Right ventricle myocardium inferior (tissue), 1 donor: Measurements from ENCODE around the gene NR2C1. TPM values are rescaled to one million over a fixed set of nuclear protein-coding genes. Genes with fewer than 3 reads are reported as not detected.
"Not testable (repeated sequence)": the region's sequence is repeated elsewhere in the genome, so short reads cannot be mapped to it uniquely, and the experiment has no call there.

Source experiments
- ATAC-seq: fragments of 200-7000 bp; cut with Tn5 transposase; one replicate; pipeline ENCODE4 v1.9.1; 2020; ENCODE audit warnings: mild to moderate bottlenecking, moderate library complexity
- DNase-seq: peaks from one replicate; pipeline ENCODE4 v3.0.0; 2021; ENCODE audit errors: missing footprints
- intact Hi-C: fragments of 100-400 bp; cut with DNase I; formaldehyde crosslinking; loops from one replicate; pipeline ENCODE4 v1.11.0; 2022
- total RNA-seq: library from RNA; stranded (reverse); fragmentation: NEBNext Ultra II Directional; extraction: Animal tissue kit (Norgen Biotek cat#: 25700); gene quantifications from one replicate; pipeline ENCODE4 v1.2.1, GENCODE V29; 2021
- donor health status: DM: no; HTN: yes; CAD: no; lungs with severe emphysema.

The NR2C1 gene
- total RNA-seq, 1 donor from 2014 or later = 35.0 TPM

- DNase-seq (no peak), ATAC-seq (no peak)
- intact Hi-C loops = no loop called here
These were observed 50.9 kb downstream of the NR2C1 start for GRCh38 chr12:95022477-95022876.

DNA sequence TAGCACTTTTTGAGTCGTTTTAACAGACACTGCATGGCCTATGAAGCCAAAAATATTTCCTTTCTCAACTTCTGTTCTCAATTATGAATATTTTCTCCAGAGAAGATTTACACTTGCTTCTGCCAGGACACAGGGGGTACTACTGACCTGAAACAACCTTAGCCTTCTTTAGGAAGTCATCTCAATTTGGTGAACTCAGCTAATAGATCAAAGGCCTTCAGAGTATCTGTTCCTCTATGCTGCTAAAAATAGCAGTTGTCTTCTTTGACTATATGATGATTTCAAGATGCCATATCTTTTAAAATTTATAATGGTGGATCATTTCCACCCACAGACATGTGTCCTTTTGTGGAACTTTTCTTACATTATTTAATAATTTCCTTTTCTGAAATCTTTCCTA is 55.9 kb downstream of the NR2C1 start:
- no peak for ATAC-seq
- no peak for DNase-seq
- intact Hi-C loops = no loop called here

DNA sequence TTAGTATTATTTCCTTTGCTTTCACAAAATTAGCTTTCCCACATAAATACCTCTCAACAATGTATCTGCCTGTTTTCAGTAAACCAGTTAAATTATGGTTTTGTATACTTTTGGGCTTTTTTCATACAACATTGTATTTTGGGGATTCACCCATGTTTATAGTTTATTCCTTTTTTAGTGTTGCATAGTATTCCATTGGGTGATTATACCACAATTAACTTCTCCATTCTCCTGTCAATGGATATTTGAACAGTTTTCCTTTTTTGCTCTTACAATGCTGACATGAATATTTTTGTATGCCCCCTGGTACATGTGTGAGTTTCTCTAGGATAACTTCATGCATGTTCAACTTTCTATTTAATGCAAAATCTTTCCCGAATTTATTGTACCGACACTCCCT is 57.3 kb downstream of the NR2C1 start:
- DNase-seq (no peak), ATAC-seq (no peak)
- intact Hi-C loops = no loop called here

GRCh38 chr12:95014554-95014953 is 58.9 kb downstream of the NR2C1 start:
- ATAC-seq (no peak), DNase-seq (no peak)
- intact Hi-C loops = no loop called here

- intact Hi-C loops = no loop called here
- DNase-seq = no peak
- no peak for ATAC-seq
These were observed 67.2 kb downstream of the NR2C1 start for GRCh38 chr12:95006206-95006605.

DNA sequence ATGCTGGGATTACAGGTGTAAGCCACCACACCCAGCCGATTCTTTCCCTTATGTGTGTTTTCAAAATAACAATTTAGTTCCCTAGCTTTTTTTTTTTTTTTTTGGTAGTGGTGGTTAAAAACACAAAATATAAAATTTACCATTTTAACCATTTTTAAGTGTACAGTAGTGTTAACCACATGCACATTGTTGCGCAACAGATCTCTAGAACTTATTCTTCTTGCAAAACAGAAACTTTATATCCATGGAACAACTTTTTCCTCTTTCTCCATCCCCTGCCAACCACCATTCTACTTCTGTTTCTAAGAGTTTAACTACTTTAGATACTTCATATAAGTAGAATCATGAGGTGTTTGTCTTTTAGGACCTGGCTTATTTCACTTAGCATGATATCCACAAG is 68.8 kb downstream of the NR2C1 start:
- no peak for DNase-seq

DNA sequence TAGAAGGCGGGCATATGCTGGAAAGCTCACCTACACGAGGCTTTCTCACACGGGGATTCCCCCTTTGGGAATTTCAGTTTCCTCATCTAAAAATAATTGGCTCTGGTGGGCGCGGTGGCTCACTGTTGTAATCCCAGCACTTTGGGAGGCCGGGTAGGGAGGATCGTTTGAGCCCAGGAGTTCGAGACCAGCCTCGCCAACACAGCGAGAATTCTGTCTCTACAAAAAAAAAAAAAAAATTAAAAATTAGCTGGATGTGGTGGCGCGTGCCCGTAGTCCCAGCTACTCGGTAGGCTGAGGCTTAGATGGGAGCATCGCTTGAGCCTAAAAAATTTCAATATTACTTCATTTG is 69.5 kb downstream of the NR2C1 start:
- no peak for DNase-seq
- intact Hi-C loops = no loop called here
- ATAC-seq = peak; percentile 14

More for the DNA sequence above, 68.8 kb downstream of the NR2C1 start:
- intact Hi-C loops = no loop called here
- no peak for ATAC-seq

GRCh38 chr12:95003213-95003920 is 70.1 kb downstream of the NR2C1 start, which contains the start of gene NDUFA12:
Gene NDUFA12, minus strand, starts transcription at chr12:95003697. Its CDS starts 17 bp downstream, at chr12:95003680.
- ATAC-seq = peak; percentile 99
- DNase-seq = peak; percentile 98
- intact Hi-C loops = no loop called here

DNA sequence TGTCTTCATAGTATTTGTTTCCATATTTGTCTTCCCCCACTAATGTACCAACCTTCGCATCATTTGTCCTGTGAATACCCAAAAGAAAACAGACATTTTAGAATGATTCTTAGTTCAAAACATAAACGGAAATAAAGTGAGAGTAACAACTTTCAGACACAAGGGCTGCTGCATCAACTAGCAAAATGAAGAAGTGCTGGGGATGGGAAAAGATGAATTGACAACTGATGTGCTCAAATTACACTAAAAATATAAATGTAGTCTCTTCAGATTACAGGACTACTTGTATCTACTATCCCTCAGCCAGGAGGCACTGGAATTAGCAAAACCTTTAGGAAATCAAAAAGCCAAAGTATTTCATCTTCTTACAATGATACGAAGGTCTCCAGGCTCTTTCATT is 70.7 kb downstream of the NR2C1 start:
- intact Hi-C loops = no loop called here
- no peak for DNase-seq
- ATAC-seq = no peak

- DNase-seq = no peak
- intact Hi-C loops = no loop called here
- ATAC-seq = no peak
These were observed 75.1 kb downstream of the NR2C1 start for GRCh38 chr12:94998326-94998725.

DNA sequence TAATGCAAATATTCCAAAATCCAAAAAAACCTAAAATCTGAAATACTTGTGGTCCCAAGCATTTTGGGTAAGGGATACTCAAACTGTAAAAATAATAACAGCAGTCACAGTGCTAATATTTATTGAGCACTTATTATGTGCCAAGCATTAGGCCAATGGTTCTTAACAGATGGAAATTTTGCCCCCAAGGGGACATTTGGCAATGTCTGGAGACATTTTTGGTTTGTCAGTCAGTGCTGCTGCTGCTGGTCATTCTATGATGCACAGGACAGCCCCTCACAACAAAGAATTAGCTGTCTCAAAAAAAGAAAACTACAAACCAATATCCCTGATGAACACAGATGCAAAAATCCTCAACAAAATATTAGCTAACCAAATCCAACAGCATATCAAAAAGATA is 75.7 kb downstream of the NR2C1 start:
- intact Hi-C loops = no loop called here
- no peak for DNase-seq
- ATAC-seq = no peak

DNA sequence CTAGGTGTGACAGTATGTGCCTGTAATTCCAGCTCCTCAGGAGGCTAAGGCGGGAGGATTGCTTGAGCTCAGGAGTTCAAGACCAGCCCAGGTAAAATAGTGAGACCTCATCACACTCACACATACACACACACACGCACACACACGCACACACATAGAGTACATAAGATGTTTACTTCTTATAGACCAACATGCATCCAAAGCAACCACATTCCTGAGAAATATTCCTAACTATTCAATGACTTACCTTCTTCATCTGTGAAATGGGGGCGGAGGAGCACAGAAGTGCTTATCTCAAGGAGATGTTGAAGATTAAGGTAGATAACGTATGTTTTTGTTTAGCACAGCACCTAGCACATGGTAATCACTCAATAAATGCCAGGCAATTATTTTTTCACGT is 76.4 kb downstream of the NR2C1 start:
- DNase-seq = no peak
- ATAC-seq = no peak
- intact Hi-C loops = no loop called here

GRCh38 chr12:94994312-94994711 is 79.1 kb downstream of the NR2C1 start:
- intact Hi-C loops = no loop called here
- DNase-seq (no peak), ATAC-seq (no peak)

DNA sequence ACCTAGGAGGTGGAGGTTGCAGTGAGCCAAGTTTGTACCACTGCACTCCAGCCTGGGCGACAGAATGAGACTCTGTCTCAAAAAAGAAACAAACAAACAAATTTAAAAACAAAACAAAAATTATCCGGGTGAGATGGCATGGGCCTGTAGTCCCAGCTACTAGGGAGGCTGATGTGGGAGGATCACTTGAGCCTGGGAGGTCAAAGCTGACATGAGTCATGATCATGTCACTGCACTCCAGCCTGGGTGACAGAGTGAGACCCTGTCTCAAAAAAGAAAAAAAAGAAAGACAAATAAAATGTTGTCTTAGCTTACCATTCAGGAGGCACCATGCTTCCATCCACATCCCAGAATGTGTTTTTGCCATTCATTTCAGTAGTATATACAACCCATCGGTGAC is 79.6 kb downstream of the NR2C1 start:
- DNase-seq, ATAC-seq, intact Hi-C loops: not testable (repeated sequence)

GRCh38 chr12:94990222-94990621 is 83.2 kb downstream of the NR2C1 start:
- intact Hi-C loops = no loop called here
- ATAC-seq (no peak), DNase-seq (no peak)

DNA sequence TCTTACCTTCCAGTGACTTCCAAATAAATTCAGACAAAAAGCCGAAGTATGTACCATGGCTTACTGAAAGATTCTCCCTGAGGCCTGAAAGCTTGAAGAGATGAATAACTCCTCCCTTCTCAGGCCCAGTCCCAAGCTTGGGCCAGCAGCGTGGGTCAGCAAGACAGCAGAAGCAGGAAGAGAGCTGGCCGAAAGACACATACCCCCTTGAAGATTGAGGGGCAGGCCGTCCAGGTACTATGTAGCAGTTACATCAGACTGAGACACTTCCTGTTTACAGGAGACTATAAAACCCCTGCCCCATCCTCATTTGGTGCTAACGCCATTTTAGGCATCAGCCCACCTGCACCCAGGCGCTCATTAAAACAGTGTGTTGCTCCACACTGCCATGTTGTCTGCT is 84.9 kb downstream of the NR2C1 start:
- ATAC-seq (no peak), DNase-seq (no peak)
- intact Hi-C loops = no loop called here

GRCh38 chr12:94987801-94988200 is 85.6 kb downstream of the NR2C1 start:
- ATAC-seq = no peak
- DNase-seq = no peak
- intact Hi-C loops = no loop called here

GRCh38 chr12:94987076-94987669 is 86.2 kb downstream of the NR2C1 start:
- ATAC-seq (no peak), DNase-seq (peak; percentile 60)
- intact Hi-C loops = no loop called here

GRCh38 chr12:94985099-94985498 is 88.3 kb downstream of the NR2C1 start:
- ATAC-seq, intact Hi-C loops: not testable (repeated sequence)

GRCh38 chr12:94983321-94983720 is 90.1 kb downstream of the NR2C1 start:
- DNase-seq (no peak), ATAC-seq (no peak)
- intact Hi-C loops = no loop called here

More at GRCh38 chr12:94985099-94985498, 88.3 kb downstream of the NR2C1 start:
- not testable (repeated sequence) for DNase-seq

DNA sequence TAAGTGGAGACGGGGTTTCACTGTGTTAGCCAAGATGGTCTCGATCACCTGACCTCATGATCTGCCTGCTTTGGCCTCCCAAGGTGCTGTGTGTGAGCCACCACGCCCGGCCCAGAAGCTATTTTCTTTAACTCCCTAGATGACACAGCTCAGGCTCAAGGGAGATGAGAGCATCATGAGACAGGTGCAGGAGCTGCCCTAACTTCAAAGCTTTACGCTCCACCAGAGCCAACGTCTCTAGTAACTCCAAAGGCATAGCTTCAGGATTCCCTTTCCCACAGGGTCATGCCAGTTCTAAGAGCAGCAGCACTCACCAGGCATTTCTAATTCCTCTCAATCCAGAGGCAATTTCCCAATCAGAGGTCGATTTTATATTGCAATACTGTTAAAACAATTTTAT is 91.0 kb downstream of the NR2C1 start:
- no peak for DNase-seq
- ATAC-seq = no peak
- intact Hi-C loops = no loop called here
